Colonic mucosa (tissue), 4 donors: ENCODE results near the gene FOXS1. TPM values are rescaled to one million over a fixed set of nuclear protein-coding genes. Genes with fewer than 3 reads are reported as not detected.
A peak's percentile ranks its signal among the peaks of the same experiment; 100 is the strongest.

Experiments used
- DNase-seq: peaks from one replicate; pipeline ENCODE4 v3.0.0-alpha.2; 2020
- H3K27ac ChIP-seq: fragments of 200-600 bp; one replicate; pipeline ENCODE4 v1.8.0; 2021
- H3K27me3 ChIP-seq: fragments of 200-600 bp; one replicate; pipeline ENCODE4 v1.8.0; 2021
- H3K36me3 ChIP-seq: fragments of 200-600 bp; one replicate; pipeline ENCODE4 v1.8.0; 2021
- H3K4me1 ChIP-seq: fragments of 200-600 bp; one replicate; pipeline ENCODE4 v1.8.0; 2021; ENCODE audit warnings: mild to moderate bottlenecking
- H3K4me3 ChIP-seq: fragments of 200-600 bp; one replicate; pipeline ENCODE4 v1.8.0; 2021
- H3K9ac ChIP-seq, 2 donors: one replicate each; pipeline ENCODE4 v1.7.0; 2013; ENCODE audit warnings: control low read depth in 2 of 2, low read depth in 2 of 2, low read length in 2 of 2
- H3K9me3 ChIP-seq: fragments of 200-600 bp; one replicate; pipeline ENCODE4 v1.8.0; 2021
- intact Hi-C: fragments of 100-400 bp; cut with DNase I; formaldehyde crosslinking; loops from one replicate; pipeline ENCODE4 v1.14.1; 2022
- total RNA-seq, 2 donors: library from RNA; stranded (reverse); fragmentation: NEBNext Ultra II Directional in 1 of 2; extraction: Animal tissue kit (Norgen Biotek cat#: 25700) in 1 of 2; gene quantifications; one replicate each; pipeline ENCODE4 v1.2.1, GENCODE V29; 2021
- TF ChIP-seq, protein P1 (sequence below): fragments of 200-600 bp; IDR thresholded peaks from one replicate; pipeline ENCODE4 v1.8.0; 2022; ENCODE audit warnings: antibody characterized with exemption, mild to moderate bottlenecking
- donor health status: healthy.
- donor health status: DM: no; HTN: no; CAD: no.
- donor health status: DM: no; HTN: no; CAD: no.

FOXS1 gene
- total RNA-seq, 2 donors from 2014 or later = 0.20 to 0.48 TPM

- Histone ChIP-seq H3K27ac (no peak overlapping the region), H3K9me3 (no peaks in the 10 kb centered on the region), H3K4me1 (no peaks in the 10 kb centered on the region), H3K36me3 (no peaks in the 10 kb centered on the region), H3K4me3 (no peak overlapping the region), H3K27me3 (no peaks in the 10 kb centered on the region), H3K9ac (no peak overlapping the region)
- intact Hi-C loops = no loop called here
- no peak for DNase-seq
- TF ChIP-seq, protein P1, sequence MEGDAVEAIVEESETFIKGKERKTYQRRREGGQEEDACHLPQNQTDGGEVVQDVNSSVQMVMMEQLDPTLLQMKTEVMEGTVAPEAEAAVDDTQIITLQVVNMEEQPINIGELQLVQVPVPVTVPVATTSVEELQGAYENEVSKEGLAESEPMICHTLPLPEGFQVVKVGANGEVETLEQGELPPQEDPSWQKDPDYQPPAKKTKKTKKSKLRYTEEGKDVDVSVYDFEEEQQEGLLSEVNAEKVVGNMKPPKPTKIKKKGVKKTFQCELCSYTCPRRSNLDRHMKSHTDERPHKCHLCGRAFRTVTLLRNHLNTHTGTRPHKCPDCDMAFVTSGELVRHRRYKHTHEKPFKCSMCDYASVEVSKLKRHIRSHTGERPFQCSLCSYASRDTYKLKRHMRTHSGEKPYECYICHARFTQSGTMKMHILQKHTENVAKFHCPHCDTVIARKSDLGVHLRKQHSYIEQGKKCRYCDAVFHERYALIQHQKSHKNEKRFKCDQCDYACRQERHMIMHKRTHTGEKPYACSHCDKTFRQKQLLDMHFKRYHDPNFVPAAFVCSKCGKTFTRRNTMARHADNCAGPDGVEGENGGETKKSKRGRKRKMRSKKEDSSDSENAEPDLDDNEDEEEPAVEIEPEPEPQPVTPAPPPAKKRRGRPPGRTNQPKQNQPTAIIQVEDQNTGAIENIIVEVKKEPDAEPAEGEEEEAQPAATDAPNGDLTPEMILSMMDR = no peak
Measured at GRCh38 chr20:31836853-31837608, 8.4 kb downstream of the FOXS1 start.

GRCh38 chr20:31835977-31836852, 9.2 kb downstream of the FOXS1 start:
- no peak overlapping the region for H3K27ac ChIP-seq
- no peak overlapping the region for H3K4me3 ChIP-seq
- no peak overlapping the region for H3K9ac ChIP-seq
- H3K27me3 ChIP-seq = no peaks in the 10 kb centered on the region
- intact Hi-C loops = no loop called here
- DNase-seq = peak; percentile 68
- H3K4me1 ChIP-seq = no peaks in the 10 kb centered on the region
- TF ChIP-seq, protein P1 = no peak
- no peaks in the 10 kb centered on the region for H3K9me3 ChIP-seq
- no peaks in the 10 kb centered on the region for H3K36me3 ChIP-seq

- intact Hi-C loops = no loop called here
- H3K36me3 ChIP-seq = no peaks in the 10 kb centered on the region
- no peak for DNase-seq
Measured at GRCh38 chr20:31835554-31835953, 9.8 kb downstream of the FOXS1 start.

GRCh38 chr20:31833931-31834521, 11.4 kb downstream of the FOXS1 start:
- TF ChIP-seq, protein P1 = no peak
- Histone ChIP-seq H3K9ac (no peak overlapping the region), H3K36me3 (no peaks in the 10 kb centered on the region), H3K27ac (no peak overlapping the region), H3K4me1 (no peaks in the 10 kb centered on the region), H3K27me3 (no peaks in the 10 kb centered on the region), H3K9me3 (no peaks in the 10 kb centered on the region), H3K4me3 (no peak overlapping the region)
- intact Hi-C loops = no loop called here
- DNase-seq = no peak

More at GRCh38 chr20:31835554-31835953, 9.8 kb downstream of the FOXS1 start:
- H3K4me3 ChIP-seq = no peak overlapping the region
- no peaks in the 10 kb centered on the region for H3K27me3 ChIP-seq
- H3K9me3 ChIP-seq = no peaks in the 10 kb centered on the region
- TF ChIP-seq, protein P1 = no peak
- H3K4me1 ChIP-seq = no peaks in the 10 kb centered on the region
- H3K27ac ChIP-seq = no peak overlapping the region
- no peak overlapping the region for H3K9ac ChIP-seq

DNA sequence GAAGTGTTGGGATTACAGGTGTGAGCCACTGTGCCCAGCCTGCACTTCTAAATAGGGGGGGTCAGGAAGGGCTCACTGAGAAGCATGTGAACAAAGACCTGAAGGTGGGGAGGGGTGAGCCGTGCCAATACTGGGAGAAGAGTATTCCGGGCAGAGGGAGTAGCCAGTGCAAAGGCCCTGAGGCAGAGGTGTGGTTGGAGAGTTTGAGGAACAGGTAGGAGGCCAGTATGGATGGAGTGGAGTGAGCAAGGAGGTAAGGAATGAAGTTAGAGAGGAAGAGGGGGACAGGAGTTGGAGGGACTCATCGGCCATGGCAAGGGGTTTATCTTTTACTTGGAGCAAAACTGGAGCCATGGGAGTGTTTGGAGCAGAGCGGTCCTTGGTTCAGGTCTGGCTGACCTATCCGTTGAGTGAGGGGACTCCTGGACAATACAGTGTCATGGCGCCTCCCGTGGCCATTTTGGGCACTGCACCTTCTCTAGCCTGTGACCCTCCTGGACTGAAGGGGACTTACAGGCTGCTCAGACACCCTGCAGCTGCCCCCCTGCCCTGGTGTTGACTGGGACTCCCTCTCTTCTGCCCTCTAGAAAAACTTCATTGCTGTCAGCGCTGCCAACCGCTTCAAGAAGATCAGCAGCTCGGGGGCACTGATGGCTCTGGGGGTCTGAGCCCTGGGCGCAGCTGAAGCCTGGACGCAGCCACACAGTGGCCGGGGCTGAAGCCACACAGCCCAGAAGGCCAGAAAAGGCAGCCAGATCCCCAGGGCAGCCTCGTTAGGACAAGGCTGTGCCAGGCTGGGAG, 12.1 kb downstream of the FOXS1 start:
- H3K9me3 ChIP-seq = no peaks in the 10 kb centered on the region
- TF ChIP-seq, protein P1 = peak; percentile 60
- no peak overlapping the region for H3K4me3 ChIP-seq
- H3K4me1 ChIP-seq = no peaks in the 10 kb centered on the region
- intact Hi-C loops = no loop called here
- no peaks in the 10 kb centered on the region for H3K27me3 ChIP-seq
- peak; percentile 58 for DNase-seq
- no peak overlapping the region for H3K9ac ChIP-seq
- H3K27ac ChIP-seq = no peak overlapping the region
- no peaks in the 10 kb centered on the region for H3K36me3 ChIP-seq
